ENCODE results near the gene TRIP11.

- TF ChIP-seq, protein P1, sequence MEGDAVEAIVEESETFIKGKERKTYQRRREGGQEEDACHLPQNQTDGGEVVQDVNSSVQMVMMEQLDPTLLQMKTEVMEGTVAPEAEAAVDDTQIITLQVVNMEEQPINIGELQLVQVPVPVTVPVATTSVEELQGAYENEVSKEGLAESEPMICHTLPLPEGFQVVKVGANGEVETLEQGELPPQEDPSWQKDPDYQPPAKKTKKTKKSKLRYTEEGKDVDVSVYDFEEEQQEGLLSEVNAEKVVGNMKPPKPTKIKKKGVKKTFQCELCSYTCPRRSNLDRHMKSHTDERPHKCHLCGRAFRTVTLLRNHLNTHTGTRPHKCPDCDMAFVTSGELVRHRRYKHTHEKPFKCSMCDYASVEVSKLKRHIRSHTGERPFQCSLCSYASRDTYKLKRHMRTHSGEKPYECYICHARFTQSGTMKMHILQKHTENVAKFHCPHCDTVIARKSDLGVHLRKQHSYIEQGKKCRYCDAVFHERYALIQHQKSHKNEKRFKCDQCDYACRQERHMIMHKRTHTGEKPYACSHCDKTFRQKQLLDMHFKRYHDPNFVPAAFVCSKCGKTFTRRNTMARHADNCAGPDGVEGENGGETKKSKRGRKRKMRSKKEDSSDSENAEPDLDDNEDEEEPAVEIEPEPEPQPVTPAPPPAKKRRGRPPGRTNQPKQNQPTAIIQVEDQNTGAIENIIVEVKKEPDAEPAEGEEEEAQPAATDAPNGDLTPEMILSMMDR (IDR thresholded peaks at IDR 0.05) = no peak
- TF ChIP-seq POLR2A (IDR thresholded peaks at IDR 0.05) = no peak
These were observed 75.8 kb downstream of the TRIP11 start for GRCh38 chr14:91964011-91964410.
